ENCODE results near the gene MOSPD3. TPM values are rescaled to one million over a fixed set of nuclear protein-coding genes. Genes with fewer than 3 reads are reported as not detected.

Gene MOSPD3
- total and polyA plus RNA-seq, 2 of the 13 experiments (the other 11 are each of a cell fraction or from before 2014, with no cell fraction given), result 7.6 to 8.8 TPM

GRCh38 chr7:100641463-100641859, 29.1 kb downstream of the MOSPD3 start, which contains the start of gene TFR2 (continued):
- TF ChIP-seq, protein P1, sequence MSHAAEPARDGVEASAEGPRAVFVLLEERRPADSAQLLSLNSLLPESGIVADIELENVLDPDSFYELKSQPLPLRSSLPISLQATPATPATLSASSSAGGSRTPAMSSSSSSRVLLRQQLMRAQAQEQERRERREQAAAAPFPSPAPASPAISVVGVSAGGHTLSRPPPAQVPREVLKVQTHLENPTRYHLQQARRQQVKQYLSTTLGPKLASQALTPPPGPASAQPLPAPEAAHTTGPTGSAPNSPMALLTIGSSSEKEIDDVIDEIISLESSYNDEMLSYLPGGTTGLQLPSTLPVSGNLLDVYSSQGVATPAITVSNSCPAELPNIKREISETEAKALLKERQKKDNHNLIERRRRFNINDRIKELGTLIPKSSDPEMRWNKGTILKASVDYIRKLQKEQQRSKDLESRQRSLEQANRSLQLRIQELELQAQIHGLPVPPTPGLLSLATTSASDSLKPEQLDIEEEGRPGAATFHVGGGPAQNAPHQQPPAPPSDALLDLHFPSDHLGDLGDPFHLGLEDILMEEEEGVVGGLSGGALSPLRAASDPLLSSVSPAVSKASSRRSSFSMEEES (CRISPR knock-in tag; IDR thresholded peaks at IDR 0.05), result 0 out of 2 replicates have a peak, but pooled peaks have one; percentile 27
- no peak for TF ChIP-seq MBNL3 (CRISPR knock-in tag; conservative IDR thresholded peaks at IDR 0.05)
- peak; percentile 64; the same call in 1 of the 2 replicates for TF ChIP-seq RXRA (CRISPR knock-in tag; IDR thresholded peaks at IDR 0.05)
- no peak for TF ChIP-seq ZNF652 (CRISPR knock-in tag; IDR thresholded peaks at IDR 0.05; ENCODE audit: borderline replicate concordance, low read depth)
- TF ChIP-seq HOXA3 (CRISPR knock-in tag; IDR thresholded peaks at IDR 0.05), result 0 out of 2 replicates have a peak, but pooled peaks have one; percentile 62
- TF ChIP-seq, protein P2, sequence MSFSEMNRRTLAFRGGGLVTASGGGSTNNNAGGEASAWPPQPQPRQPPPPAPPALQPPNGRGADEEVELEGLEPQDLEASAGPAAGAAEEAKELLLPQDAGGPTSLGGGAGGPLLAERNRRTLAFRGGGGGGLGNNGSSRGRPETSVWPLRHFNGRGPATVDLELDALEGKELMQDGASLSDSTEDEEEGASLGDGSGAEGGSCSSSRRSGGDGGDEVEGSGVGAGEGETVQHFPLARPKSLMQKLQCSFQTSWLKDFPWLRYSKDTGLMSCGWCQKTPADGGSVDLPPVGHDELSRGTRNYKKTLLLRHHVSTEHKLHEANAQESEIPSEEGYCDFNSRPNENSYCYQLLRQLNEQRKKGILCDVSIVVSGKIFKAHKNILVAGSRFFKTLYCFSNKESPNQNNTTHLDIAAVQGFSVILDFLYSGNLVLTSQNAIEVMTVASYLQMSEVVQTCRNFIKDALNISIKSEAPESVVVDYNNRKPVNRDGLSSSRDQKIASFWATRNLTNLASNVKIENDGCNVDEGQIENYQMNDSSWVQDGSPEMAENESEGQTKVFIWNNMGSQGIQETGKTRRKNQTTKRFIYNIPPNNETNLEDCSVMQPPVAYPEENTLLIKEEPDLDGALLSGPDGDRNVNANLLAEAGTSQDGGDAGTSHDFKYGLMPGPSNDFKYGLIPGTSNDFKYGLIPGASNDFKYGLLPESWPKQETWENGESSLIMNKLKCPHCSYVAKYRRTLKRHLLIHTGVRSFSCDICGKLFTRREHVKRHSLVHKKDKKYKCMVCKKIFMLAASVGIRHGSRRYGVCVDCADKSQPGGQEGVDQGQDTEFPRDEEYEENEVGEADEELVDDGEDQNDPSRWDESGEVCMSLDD (CRISPR knock-in tag; IDR thresholded peaks at IDR 0.05; ENCODE audit: borderline replicate concordance), result peak; percentile 96
- TF ChIP-seq PRDM15 (CRISPR knock-in tag; IDR thresholded peaks at IDR 0.05), result no peak
- TF ChIP-seq NFKBIZ (CRISPR knock-in tag; IDR thresholded peaks at IDR 0.05), result no peak; the same call in 1 of the 2 replicates
- peak; percentile 69 for TF ChIP-seq ARID5B (CRISPR knock-in tag; IDR thresholded peaks at IDR 0.05)
- TF ChIP-seq ZNF563 (CRISPR knock-in tag; IDR thresholded peaks at IDR 0.05), result peak; percentile 73; the same call in 1 of the 2 replicates
- no peak for TF ChIP-seq ZNF530 (CRISPR knock-in tag; IDR thresholded peaks at IDR 0.05; ENCODE audit: low read depth)
- no peak for TF ChIP-seq ZNF570 (CRISPR knock-in tag; IDR thresholded peaks at IDR 0.05; ENCODE audit: borderline replicate concordance)
- TF ChIP-seq ZNF510 (CRISPR knock-in tag; IDR thresholded peaks at IDR 0.05; ENCODE audit: low read depth), result no peak
